SK-N-SH (cell line): ENCODE measurements around the gene CHD9. TPM values are rescaled to one million over a fixed set of nuclear protein-coding genes. Genes with fewer than 3 reads are reported as not detected.

Experiments
- CTCF ChIA-PET: fragments of 300-600, 350-600 bp; formaldehyde crosslinking; extraction: SDS; loops from one replicate; lab custom pipeline; 2021; lab: Yijun Ruan, JAX
- POLR2A ChIA-PET: fragments of 350-600 bp; sonication (Branson Sonifier 250); formaldehyde crosslinking; extraction: SDS; loops from one replicate; lab custom pipeline; 2020; ENCODE audit warnings: antibody characterized with exemption, inconsistent platforms; lab: Yijun Ruan, JAX
- DNase-seq: peaks from one replicate; pipeline ENCODE4 v3.0.0; 2012
- H2AFZ ChIP-seq: fragments of 200-600 bp; sonication (generic); 2 replicates; pipeline ENCODE4 v1.8.1; 2016; ENCODE audit warnings: antibody characterized with exemption, mild to moderate bottlenecking, low read depth
- H3F3A ChIP-seq: fragments of 200-600 bp; sonication (generic); replicated peaks from 2 replicates; pipeline ENCODE3; 2016; ENCODE audit warnings: antibody characterized with exemption, mild to moderate bottlenecking; ENCODE audit not compliant: insufficient read depth
- H3K27ac ChIP-seq, 2 experiments: fragments of 200-500 bp in 1 of 2; fragments of 200-600 bp in 1 of 2; sonication (Bioruptor generic) in 1 of 2; sonication (generic), shearing (Covaris generic) in 1 of 2; 2 replicates each; pipeline versions ENCODE4 v1.5.1 to v1.6.1; 2014 to 2016; ENCODE audit warnings: low read depth in 2 of 2, inconsistent platforms in 1 of 2, low read length in 1 of 2, mild to moderate bottlenecking in 1 of 2, mixed read lengths in 1 of 2
- H3K27me3 ChIP-seq: fragments of 200-600 bp; sonication (generic), shearing (Covaris generic); 2 replicates; pipeline ENCODE4 v1.6.1; 2016; ENCODE audit warnings: mixed run types; ENCODE audit not compliant: insufficient read depth
- H3K36me3 ChIP-seq, 2 experiments: fragments of 200-500 bp in 1 of 2; fragments of 200-600 bp in 1 of 2; sonication (Bioruptor generic) in 1 of 2; sonication (generic) in 1 of 2; replicated peaks in 1 of 2; 2 replicates each; pipeline versions ENCODE3 to v1.5.1; 2014 to 2016; ENCODE audit warnings: low read length in 1 of 2, mild to moderate bottlenecking in 1 of 2; ENCODE audit not compliant: insufficient read depth in 2 of 2, control insufficient read depth in 1 of 2
- H3K4me1 ChIP-seq, 2 experiments: fragments of 200-500 bp in 1 of 2; fragments of 200-600 bp in 1 of 2; sonication (Bioruptor generic) in 1 of 2; sonication (generic), shearing (Covaris generic) in 1 of 2; 2 replicates each; pipeline versions ENCODE4 v1.5.1 to v1.6.1; 2014 to 2016; ENCODE audit warnings: low read depth in 1 of 2, low read length in 1 of 2, mixed run types in 1 of 2; ENCODE audit not compliant: insufficient read depth in 2 of 2, control insufficient read depth in 1 of 2
- H3K4me2 ChIP-seq: fragments of 200-600 bp; sonication (generic), shearing (Covaris generic); 2 replicates; pipeline ENCODE4 v1.6.1; 2017; ENCODE audit warnings: mixed run types
- H3K4me3 ChIP-seq, 2 experiments: fragments of 200-500 bp in 1 of 2; fragments of 200-600 bp in 1 of 2; sonication (Bioruptor generic) in 1 of 2; sonication (generic), shearing (Covaris generic) in 1 of 2; 2 replicates each; pipeline versions ENCODE4 v1.5.1 to v1.8.1; 2014 to 2016; ENCODE audit warnings: low read depth in 2 of 2, inconsistent platforms in 1 of 2, low read length in 1 of 2, mild to moderate bottlenecking in 1 of 2, mixed read lengths in 1 of 2, moderate library complexity in 1 of 2
- H3K79me2 ChIP-seq: fragments of 200-600 bp; sonication (generic); 2 replicates; pipeline ENCODE4 v1.8.1; 2017; ENCODE audit warnings: mild to moderate bottlenecking; ENCODE audit not compliant: insufficient read depth
- H3K9ac ChIP-seq: fragments of 200-600 bp; sonication (generic); 2 replicates; pipeline ENCODE4 v1.6.1; 2017; ENCODE audit warnings: mixed run types
- H3K9me2 ChIP-seq: fragments of 200-600 bp; sonication (generic); 2 replicates; pipeline ENCODE4 v1.6.1; 2017; ENCODE audit warnings: mixed run types
- H3K9me3 ChIP-seq: fragments of 200-600 bp; sonication (generic); 2 replicates; pipeline ENCODE4 v1.6.1; 2017; ENCODE audit warnings: mixed run types, mild to moderate bottlenecking, moderate library complexity
- H4K20me1 ChIP-seq: fragments of 200-600 bp; sonication (generic); 2 replicates; pipeline ENCODE4 v1.6.1; 2017; ENCODE audit warnings: mild to moderate bottlenecking, mixed run types; ENCODE audit not compliant: insufficient read depth
- CHD2 ChIP-seq: fragments of 150-350 bp; IDR thresholded peaks from 2 replicates; pipeline ENCODE4 v1.6.1; 2018; ENCODE audit warnings: low read length; ENCODE audit not compliant: partially characterized antibody
- CTCF ChIP-seq: fragments of 200-600 bp; sonication (generic); IDR thresholded peaks from 2 replicates; pipeline ENCODE4 v1.6.1; 2017; ENCODE audit warnings: antibody characterized with exemption, mild to moderate bottlenecking, moderate library complexity
- ELF1 ChIP-seq: IDR thresholded peaks from 2 replicates; pipeline ENCODE4 v1.4.0; 2012
- FOXJ3 ChIP-seq: sonication (generic); formaldehyde crosslinking; IDR thresholded peaks from 2 replicates; pipeline ENCODE4 v1.5.1; 2020; ENCODE audit warnings: mild to moderate bottlenecking, missing genetic modification reagents
- GATA2 ChIP-seq: sonication (generic); formaldehyde crosslinking; IDR thresholded peaks from 2 replicates; pipeline ENCODE4 v1.5.0; 2020; ENCODE audit warnings: mild to moderate bottlenecking, missing genetic modification reagents
- MAX ChIP-seq: IDR thresholded peaks from 2 replicates; pipeline ENCODE4 v1.4.0; 2012; ENCODE audit warnings: low read depth
- NRF1 ChIP-seq: IDR thresholded peaks from 2 replicates; pipeline ENCODE4 v1.6.1; 2012; ENCODE audit warnings: low read depth, mild to moderate bottlenecking, low read length
- RFX5 ChIP-seq: IDR thresholded peaks from 2 replicates; pipeline ENCODE4 v1.6.1; 2012; ENCODE audit warnings: mild to moderate bottlenecking, improper control_type of control experiment, low read length
- SMC3 ChIP-seq: IDR thresholded peaks from 2 replicates; pipeline ENCODE4 v1.6.1; 2012; ENCODE audit warnings: low read depth, low read length, improper control_type of control experiment
- TAF1 ChIP-seq: IDR thresholded peaks from 2 replicates; pipeline ENCODE4 v1.6.1; 2012; ENCODE audit warnings: low read depth, mild to moderate bottlenecking, low read length, moderate library complexity, borderline replicate concordance
- USF1 ChIP-seq: IDR thresholded peaks from 2 replicates; pipeline ENCODE4 v1.4.0; 2012; ENCODE audit warnings: low read depth, borderline replicate concordance
- USF2 ChIP-seq: fragments of 150-350 bp; IDR thresholded peaks from 2 replicates; pipeline ENCODE4 v1.6.1; 2017; ENCODE audit warnings: antibody characterized with exemption, low read length, low read depth, borderline replicate concordance
- WGBS: methylation state at CpG from one replicate; pipeline ENCODE4 v1.1.6; 2017; ENCODE audit warnings: low lambda C conversion rate; 5-methylcytosine and 5-hydroxymethylcytosine counted together
- polyA plus RNA-seq, 3 experiments: library from polyadenylated mRNA; depleted of rRNA; stranded (reverse); fragments of >200 nt; gene quantifications; 2 replicates each; pipeline ENCODE4 v1.2.3, GENCODE V29; 2012
- TF ChIP-seq, protein P1 (sequence below): fragments of 150-350 bp; IDR thresholded peaks from 2 replicates; pipeline ENCODE4 v1.6.1; 2016; ENCODE audit warnings: mild to moderate bottlenecking, low read depth, low read length
- TF ChIP-seq, protein P2 (sequence below): IDR thresholded peaks from 2 replicates; pipeline ENCODE4 v1.4.0; 2012; ENCODE audit warnings: low read depth, borderline replicate concordance
- TF ChIP-seq, protein P3 (sequence below): IDR thresholded peaks from 2 replicates; pipeline ENCODE4 v1.6.1; 2012; ENCODE audit warnings: mild to moderate bottlenecking, low read depth, low read length, moderate library complexity

CHD9 gene
- polyA plus RNA-seq, 1 of the 3 experiments (the other 2 are of a cell fraction): 6.2 TPM

DNA sequence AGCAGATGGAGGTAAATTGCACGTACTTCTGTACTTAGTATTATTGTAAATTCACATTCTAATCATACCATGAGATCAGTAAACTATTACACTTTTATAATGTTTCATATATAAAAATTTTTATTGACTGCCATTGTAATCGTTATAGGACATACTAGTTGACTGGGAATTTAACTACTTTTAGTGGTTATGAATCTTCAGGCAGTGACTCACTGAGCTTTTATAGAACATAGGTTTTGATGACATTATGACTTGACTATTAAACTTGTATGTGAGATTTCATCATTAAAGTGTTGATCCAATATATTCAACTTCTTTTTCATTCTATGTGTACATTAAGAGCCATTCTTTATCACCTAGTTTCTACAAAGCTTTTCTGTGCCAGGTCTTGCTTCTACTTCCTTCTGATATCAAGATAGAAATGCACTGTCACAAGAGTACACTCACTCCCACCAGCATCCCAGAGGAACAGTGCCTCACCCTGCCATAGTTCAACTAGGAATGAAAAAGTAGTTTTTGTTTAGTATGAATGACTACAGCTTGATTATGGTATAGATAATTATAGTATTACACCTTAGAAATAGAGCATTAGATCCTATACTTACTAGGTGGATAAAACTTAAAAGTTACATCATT lies 237.1 kb downstream of the CHD9 start (continued):
- TF ChIP-seq, protein P1, sequence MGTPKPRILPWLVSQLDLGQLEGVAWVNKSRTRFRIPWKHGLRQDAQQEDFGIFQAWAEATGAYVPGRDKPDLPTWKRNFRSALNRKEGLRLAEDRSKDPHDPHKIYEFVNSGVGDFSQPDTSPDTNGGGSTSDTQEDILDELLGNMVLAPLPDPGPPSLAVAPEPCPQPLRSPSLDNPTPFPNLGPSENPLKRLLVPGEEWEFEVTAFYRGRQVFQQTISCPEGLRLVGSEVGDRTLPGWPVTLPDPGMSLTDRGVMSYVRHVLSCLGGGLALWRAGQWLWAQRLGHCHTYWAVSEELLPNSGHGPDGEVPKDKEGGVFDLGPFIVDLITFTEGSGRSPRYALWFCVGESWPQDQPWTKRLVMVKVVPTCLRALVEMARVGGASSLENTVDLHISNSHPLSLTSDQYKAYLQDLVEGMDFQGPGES: no peak

GRCh38 chr16:53297477-53297876 lies 242.7 kb downstream of the CHD9 start:
- TF ChIP-seq RFX5 (no peak), NRF1 (no peak), CHD2 (no peak), ELF1 (no peak), USF2 (no peak), MAX (no peak), GATA2 (no peak), FOXJ3 (no peak), TAF1 (no peak)
- TF ChIP-seq, protein P2, sequence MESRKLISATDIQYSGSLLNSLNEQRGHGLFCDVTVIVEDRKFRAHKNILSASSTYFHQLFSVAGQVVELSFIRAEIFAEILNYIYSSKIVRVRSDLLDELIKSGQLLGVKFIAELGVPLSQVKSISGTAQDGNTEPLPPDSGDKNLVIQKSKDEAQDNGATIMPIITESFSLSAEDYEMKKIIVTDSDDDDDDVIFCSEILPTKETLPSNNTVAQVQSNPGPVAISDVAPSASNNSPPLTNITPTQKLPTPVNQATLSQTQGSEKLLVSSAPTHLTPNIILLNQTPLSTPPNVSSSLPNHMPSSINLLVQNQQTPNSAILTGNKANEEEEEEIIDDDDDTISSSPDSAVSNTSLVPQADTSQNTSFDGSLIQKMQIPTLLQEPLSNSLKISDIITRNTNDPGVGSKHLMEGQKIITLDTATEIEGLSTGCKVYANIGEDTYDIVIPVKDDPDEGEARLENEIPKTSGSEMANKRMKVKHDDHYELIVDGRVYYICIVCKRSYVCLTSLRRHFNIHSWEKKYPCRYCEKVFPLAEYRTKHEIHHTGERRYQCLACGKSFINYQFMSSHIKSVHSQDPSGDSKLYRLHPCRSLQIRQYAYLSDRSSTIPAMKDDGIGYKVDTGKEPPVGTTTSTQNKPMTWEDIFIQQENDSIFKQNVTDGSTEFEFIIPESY: no peak
- H3K79me2 ChIP-seq: no peaks in the 10 kb centered on the region
- no peaks in the 10 kb centered on the region for H3K9me3 ChIP-seq
- no peaks in the 10 kb centered on the region for H3K9me2 ChIP-seq
- no peak overlapping the region for H3K4me2 ChIP-seq
- peaks cover 68 to 78% of the 10 kb centered on the region in 2 experiments for H3K36me3 ChIP-seq
- no peak overlapping the region for H3K9ac ChIP-seq
- no peak for DNase-seq
- no peaks in the 10 kb centered on the region for H3K27me3 ChIP-seq
- H3K4me3 ChIP-seq: no peak overlapping the region
- no peak overlapping the region for H2AFZ ChIP-seq
- ChIA-PET CTCF (interaction anchor here (0.9 to 3.2 kb wide), 2 partner anchors 14 to 242 kb away, joined by 3 to 12 read pairs; partner anchors contain the start of gene CHD9), POLR2A (no interaction called here)
- H4K20me1 ChIP-seq: no peaks in the 10 kb centered on the region
- no peaks in the 10 kb centered on the region for H3K4me1 ChIP-seq
- no peak overlapping the region for H3K27ac ChIP-seq
- peaks cover 12% of the 10 kb centered on the region for H3F3A ChIP-seq

GRCh38 chr16:53304334-53304733 lies 249.5 kb downstream of the CHD9 start:
- DNase-seq: no peak
- Histone ChIP-seq H3K9me3 (no peaks in the 10 kb centered on the region), H3K27ac (no peak overlapping the region), H3F3A (peaks cover 17% of the 10 kb centered on the region), H3K4me1 (no peaks in the 10 kb centered on the region), H3K27me3 (no peaks in the 10 kb centered on the region), H3K4me3 (no peak overlapping the region), H3K36me3 (peaks cover 76 to 79% of the 10 kb centered on the region in 2 experiments), H3K79me2 (no peaks in the 10 kb centered on the region), H3K4me2 (no peak overlapping the region), H3K9ac (no peak overlapping the region), H4K20me1 (no peaks in the 10 kb centered on the region), H2AFZ (no peak overlapping the region), H3K9me2 (no peaks in the 10 kb centered on the region)
- ChIA-PET POLR2A (no interaction called here), CTCF (no interaction called here)
- 90% methylated on average over 2 of the region's 2 CpGs for WGBS
- TF ChIP-seq SMC3: no peak
- TF ChIP-seq, protein P3, sequence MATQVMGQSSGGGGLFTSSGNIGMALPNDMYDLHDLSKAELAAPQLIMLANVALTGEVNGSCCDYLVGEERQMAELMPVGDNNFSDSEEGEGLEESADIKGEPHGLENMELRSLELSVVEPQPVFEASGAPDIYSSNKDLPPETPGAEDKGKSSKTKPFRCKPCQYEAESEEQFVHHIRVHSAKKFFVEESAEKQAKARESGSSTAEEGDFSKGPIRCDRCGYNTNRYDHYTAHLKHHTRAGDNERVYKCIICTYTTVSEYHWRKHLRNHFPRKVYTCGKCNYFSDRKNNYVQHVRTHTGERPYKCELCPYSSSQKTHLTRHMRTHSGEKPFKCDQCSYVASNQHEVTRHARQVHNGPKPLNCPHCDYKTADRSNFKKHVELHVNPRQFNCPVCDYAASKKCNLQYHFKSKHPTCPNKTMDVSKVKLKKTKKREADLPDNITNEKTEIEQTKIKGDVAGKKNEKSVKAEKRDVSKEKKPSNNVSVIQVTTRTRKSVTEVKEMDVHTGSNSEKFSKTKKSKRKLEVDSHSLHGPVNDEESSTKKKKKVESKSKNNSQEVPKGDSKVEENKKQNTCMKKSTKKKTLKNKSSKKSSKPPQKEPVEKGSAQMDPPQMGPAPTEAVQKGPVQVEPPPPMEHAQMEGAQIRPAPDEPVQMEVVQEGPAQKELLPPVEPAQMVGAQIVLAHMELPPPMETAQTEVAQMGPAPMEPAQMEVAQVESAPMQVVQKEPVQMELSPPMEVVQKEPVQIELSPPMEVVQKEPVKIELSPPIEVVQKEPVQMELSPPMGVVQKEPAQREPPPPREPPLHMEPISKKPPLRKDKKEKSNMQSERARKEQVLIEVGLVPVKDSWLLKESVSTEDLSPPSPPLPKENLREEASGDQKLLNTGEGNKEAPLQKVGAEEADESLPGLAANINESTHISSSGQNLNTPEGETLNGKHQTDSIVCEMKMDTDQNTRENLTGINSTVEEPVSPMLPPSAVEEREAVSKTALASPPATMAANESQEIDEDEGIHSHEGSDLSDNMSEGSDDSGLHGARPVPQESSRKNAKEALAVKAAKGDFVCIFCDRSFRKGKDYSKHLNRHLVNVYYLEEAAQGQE: no peak
- no peak for TF ChIP-seq CTCF
- no peak for TF ChIP-seq USF1
